ENCODE data around the gene MPST. TPM values are rescaled to one million over a fixed set of nuclear protein-coding genes. Genes with fewer than 3 reads are reported as not detected.

MPST gene
- total and polyA plus RNA-seq, 12 donors: 7.9 to 332 (median 143) TPM

DNA sequence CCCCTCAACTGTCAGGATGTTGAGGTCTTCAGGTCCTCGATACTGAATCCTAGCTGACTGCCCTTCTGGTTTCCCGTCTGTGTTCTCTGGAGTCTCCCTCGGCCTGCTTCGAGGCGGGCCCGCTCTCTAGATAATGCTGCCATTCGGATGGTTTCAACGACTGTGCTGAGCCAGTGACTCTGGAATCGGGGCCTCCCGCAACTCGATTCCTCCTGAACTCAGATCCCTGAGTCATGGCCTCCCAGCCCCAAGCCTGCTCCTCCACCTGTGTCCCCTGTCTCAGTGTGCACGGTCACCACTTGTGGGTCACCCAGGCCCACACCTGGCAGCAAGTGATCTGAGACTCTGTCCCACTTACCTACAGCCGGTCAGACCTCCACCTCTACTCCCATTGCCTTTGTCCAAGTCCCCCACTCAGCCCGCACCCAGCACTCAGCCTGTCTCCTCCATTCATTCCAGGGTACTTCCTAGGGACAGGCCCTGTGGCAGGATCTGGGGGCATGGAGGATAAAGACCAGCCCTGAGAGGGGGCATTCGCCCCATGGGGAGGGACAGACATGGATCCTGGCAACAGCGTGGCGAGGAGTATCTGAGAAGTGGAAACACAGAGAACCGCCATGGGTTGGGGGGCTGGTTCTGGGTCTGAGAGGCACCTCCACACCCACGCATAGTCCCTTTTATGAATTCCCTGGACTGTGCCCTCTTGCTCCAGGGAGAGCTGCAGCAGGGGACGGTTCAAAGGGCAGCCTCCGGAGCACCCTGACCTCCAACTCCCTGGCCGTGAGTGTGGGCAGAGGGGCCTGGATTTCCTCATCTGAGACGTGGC, 14.3 kb downstream of the MPST start:
- Histone ChIP-seq H3K4me1 (replicated peaks in 1 of 2) (peaks cover 3 to 6% of the 10 kb centered on the region in 2 donors), H3K9me3 (replicated peaks in 1 of 3) (no peaks in the 10 kb centered on the region), H3K36me3 (replicated peaks in 1 of 2) (peaks cover 0 to 12% of the 10 kb centered on the region in 2 donors), H3K4me3 (no peak overlapping the region), H3K27ac (no peak overlapping the region), H3K27me3 (no peaks in the 10 kb centered on the region)
- TF ChIP-seq, protein P1, sequence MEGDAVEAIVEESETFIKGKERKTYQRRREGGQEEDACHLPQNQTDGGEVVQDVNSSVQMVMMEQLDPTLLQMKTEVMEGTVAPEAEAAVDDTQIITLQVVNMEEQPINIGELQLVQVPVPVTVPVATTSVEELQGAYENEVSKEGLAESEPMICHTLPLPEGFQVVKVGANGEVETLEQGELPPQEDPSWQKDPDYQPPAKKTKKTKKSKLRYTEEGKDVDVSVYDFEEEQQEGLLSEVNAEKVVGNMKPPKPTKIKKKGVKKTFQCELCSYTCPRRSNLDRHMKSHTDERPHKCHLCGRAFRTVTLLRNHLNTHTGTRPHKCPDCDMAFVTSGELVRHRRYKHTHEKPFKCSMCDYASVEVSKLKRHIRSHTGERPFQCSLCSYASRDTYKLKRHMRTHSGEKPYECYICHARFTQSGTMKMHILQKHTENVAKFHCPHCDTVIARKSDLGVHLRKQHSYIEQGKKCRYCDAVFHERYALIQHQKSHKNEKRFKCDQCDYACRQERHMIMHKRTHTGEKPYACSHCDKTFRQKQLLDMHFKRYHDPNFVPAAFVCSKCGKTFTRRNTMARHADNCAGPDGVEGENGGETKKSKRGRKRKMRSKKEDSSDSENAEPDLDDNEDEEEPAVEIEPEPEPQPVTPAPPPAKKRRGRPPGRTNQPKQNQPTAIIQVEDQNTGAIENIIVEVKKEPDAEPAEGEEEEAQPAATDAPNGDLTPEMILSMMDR (IDR thresholded peaks at IDR 0.05): no peak
- DNase-seq: no peak
- 81 to 91% (median 87%) methylated on average over 20 to 23 of the region's 23 CpGs for WGBS, 4 donors
- intact Hi-C loops (cut with DNase I): no loop called here

- no peak for TF ChIP-seq POLR2A (IDR thresholded peaks at IDR 0.05)
- TF ChIP-seq, protein P1 (IDR thresholded peaks at IDR 0.05): no peak
- Histone ChIP-seq H3K27me3 (no peaks in the 10 kb centered on the region), H3K4me1 (replicated peaks in 1 of 2) (peaks cover 3 to 9% of the 10 kb centered on the region in 2 donors), H3K4me3 (no peak overlapping the region), H3K27ac (no peak overlapping the region), H3K9me3 (replicated peaks in 1 of 3) (no peaks in the 10 kb centered on the region), H3K36me3 (replicated peaks in 1 of 2) (no peaks in the 10 kb centered on the region)
- intact Hi-C loops (cut with DNase I): no loop called here
- 76 to 80% (median 78%) methylated on average over 11 of the region's 11 CpGs for WGBS, 4 donors
- DNase-seq: no peak
Measured at GRCh38 chr22:37036655-37037377, 17.3 kb downstream of the MPST start.

DNA sequence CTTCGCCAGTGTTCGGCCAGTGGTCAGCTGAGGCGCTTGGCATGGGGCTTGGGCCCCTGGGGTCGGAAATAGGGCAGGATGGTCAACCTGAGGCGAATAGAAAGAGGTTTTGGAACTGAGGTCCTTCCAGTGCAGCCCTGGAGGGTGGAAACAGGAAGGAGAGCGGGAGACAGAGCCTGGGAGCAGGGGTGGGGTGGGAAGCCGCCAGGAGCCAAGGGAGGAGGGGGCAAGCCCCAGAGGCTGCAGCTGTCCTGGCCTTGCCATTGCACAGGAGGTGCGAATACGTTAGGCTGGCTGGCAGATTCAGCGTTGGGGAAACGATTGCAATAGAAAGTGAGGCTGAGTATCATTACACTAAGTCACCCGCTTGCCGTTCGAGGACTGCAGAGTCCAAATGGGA, 18.1 kb downstream of the MPST start:
- Histone ChIP-seq H3K27me3 (no peaks in the 10 kb centered on the region), H3K36me3 (replicated peaks in 1 of 2) (no peaks in the 10 kb centered on the region), H3K4me3 (no peak overlapping the region), H3K9me3 (replicated peaks in 1 of 3) (no peaks in the 10 kb centered on the region), H3K4me1 (replicated peaks in 1 of 2) (peaks cover 0 to 4% of the 10 kb centered on the region in 2 donors), H3K27ac (no peak overlapping the region)
- no peak for DNase-seq
- no peak for TF ChIP-seq POLR2A (IDR thresholded peaks at IDR 0.05)
- TF ChIP-seq, protein P1 (IDR thresholded peaks at IDR 0.05): no peak
- WGBS, 4 donors: 70 to 74% (median 73%) methylated on average over 14 of the region's 14 CpGs
- intact Hi-C loops (cut with DNase I): no loop called here

DNA sequence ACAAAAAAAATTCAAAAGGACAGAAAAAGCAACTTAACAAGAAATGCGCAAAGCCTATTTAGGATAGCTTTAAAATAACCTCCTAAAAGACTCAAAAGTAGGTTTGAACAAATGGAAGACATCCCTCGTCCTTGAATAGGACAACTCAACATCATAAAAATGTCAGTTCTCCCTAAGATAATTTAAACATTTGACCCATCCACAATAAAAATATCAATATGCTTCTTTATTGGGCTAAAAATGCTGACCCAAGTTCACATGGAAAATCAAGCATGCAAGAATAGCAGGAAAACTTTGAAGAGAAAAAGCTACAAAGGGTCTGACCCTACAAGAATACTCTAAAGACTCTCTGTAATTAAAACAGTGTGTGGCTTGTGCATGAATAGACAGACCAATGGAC, 19.9 kb downstream of the MPST start:
- Histone ChIP-seq H3K27ac (no peak overlapping the region), H3K4me3 (no peak overlapping the region), H3K4me1 (replicated peaks in 1 of 2) (peaks cover 0 to 4% of the 10 kb centered on the region in 2 donors), H3K27me3 (no peaks in the 10 kb centered on the region), H3K9me3 (replicated peaks in 1 of 3) (no peaks in the 10 kb centered on the region), H3K36me3 (replicated peaks in 1 of 2) (no peaks in the 10 kb centered on the region)
- DNase-seq: no peak
- intact Hi-C loops (cut with DNase I): no loop called here
- WGBS, 4 donors: 71 to 84% (median 79%) methylated on average over 2 of the region's 2 CpGs
- TF ChIP-seq, protein P1 (IDR thresholded peaks at IDR 0.05): no peak
- TF ChIP-seq POLR2A (IDR thresholded peaks at IDR 0.05): no peak

All from adrenal gland (tissue), 12 donors.